Right ventricle myocardium inferior (tissue), 1 donor: ENCODE data around the gene ENTPD7. TPM values are rescaled to one million over a fixed set of nuclear protein-coding genes. Genes with fewer than 3 reads are reported as not detected.
"Not testable (repeated sequence)": the region's sequence is repeated elsewhere in the genome, so short reads cannot be mapped to it uniquely, and the experiment has no call there.

Experiments used
- ATAC-seq: fragments of 200-7000 bp; cut with Tn5 transposase; one replicate; pipeline ENCODE4 v1.9.1; 2020; ENCODE audit warnings: mild to moderate bottlenecking, moderate library complexity
- DNase-seq: peaks from one replicate; pipeline ENCODE4 v3.0.0; 2021; ENCODE audit errors: missing footprints
- intact Hi-C: fragments of 100-400 bp; cut with DNase I; formaldehyde crosslinking; loops from one replicate; pipeline ENCODE4 v1.11.0; 2022
- total RNA-seq: library from RNA; stranded (reverse); fragmentation: NEBNext Ultra II Directional; extraction: Animal tissue kit (Norgen Biotek cat#: 25700); gene quantifications from one replicate; pipeline ENCODE4 v1.2.1, GENCODE V29; 2021
- donor health status: DM: no; HTN: yes; CAD: no; lungs with severe emphysema.

Gene ENTPD7
- total RNA-seq, 1 donor from 2014 or later, result 1.4 TPM

GRCh38 chr10:99731306-99732032, 72.2 kb downstream of the ENTPD7 start:
- DNase-seq, result no peak
- intact Hi-C loops, result loop anchor here (5.0 kb wide), 2 partner anchors 109 to 299 kb away; partner anchors contain the start of genes GOT1 and SLC25A28
- ATAC-seq, result no peak

GRCh38 chr10:99732033-99732842, 72.9 kb downstream of the ENTPD7 start, which contains the start of the genes COX15 and CUTC:
TSS of gene COX15 (minus strand) at chr10:99732127. CDS start at chr10:99732049, 78 bp downstream.
TSS of gene CUTC (plus strand) at chr10:99732234. CDS start at chr10:99732349, 115 bp downstream.
- DNase-seq (peak; percentile 98), ATAC-seq (peak; percentile 99)
- intact Hi-C loops, result loop anchor here (5.0 kb wide), 2 partner anchors 110 to 300 kb away; partner anchors contain the start of genes GOT1 and SLC25A28

GRCh38 chr10:99733366-99733765, 74.1 kb downstream of the ENTPD7 start:
- DNase-seq (no peak), ATAC-seq (no peak)
- intact Hi-C loops, result loop anchor here (5.0 kb wide), 2 partner anchors 111 to 301 kb away; partner anchors contain the start of genes GOT1 and SLC25A28

GRCh38 chr10:99734111-99734510, 74.8 kb downstream of the ENTPD7 start:
- intact Hi-C loops, result loop anchor here (5.0 kb wide), 2 partner anchors 112 to 302 kb away; partner anchors contain the start of genes GOT1 and SLC25A28
- not testable (repeated sequence) for ATAC-seq, DNase-seq

GRCh38 chr10:99740260-99740659, 81.0 kb downstream of the ENTPD7 start:
- intact Hi-C loops, result no loop called here
- ATAC-seq, result no peak
- no peak for DNase-seq

GRCh38 chr10:99740933-99741559, 81.7 kb downstream of the ENTPD7 start:
- intact Hi-C loops, result no loop called here
- ATAC-seq (no peak), DNase-seq (no peak)

- DNase-seq (no peak), ATAC-seq (no peak)
- intact Hi-C loops, result no loop called here
Observed at GRCh38 chr10:99742254-99742653, 82.9 kb downstream of the ENTPD7 start.

- DNase-seq, result no peak
- intact Hi-C loops, result no loop called here
- ATAC-seq, result no peak
Observed at GRCh38 chr10:99742701-99743100, 83.4 kb downstream of the ENTPD7 start.

GRCh38 chr10:99743841-99744240, 84.5 kb downstream of the ENTPD7 start:
- intact Hi-C loops, result no loop called here
- DNase-seq (no peak), ATAC-seq (no peak)

- intact Hi-C loops, ATAC-seq, DNase-seq: not testable (repeated sequence)
Observed at GRCh38 chr10:99746166-99746565, 86.9 kb downstream of the ENTPD7 start.

- intact Hi-C loops, result no loop called here
- no peak for ATAC-seq
- no peak for DNase-seq
Observed at GRCh38 chr10:99748823-99749451, 89.6 kb downstream of the ENTPD7 start.

- intact Hi-C loops, result no loop called here
- no peak for ATAC-seq
- DNase-seq, result no peak
Observed at GRCh38 chr10:99750641-99751040, 91.3 kb downstream of the ENTPD7 start.

GRCh38 chr10:99754670-99755069, 95.4 kb downstream of the ENTPD7 start:
- DNase-seq, result no peak
- intact Hi-C loops, result no loop called here
- ATAC-seq, result no peak

Other genes with a start within 250 kb of the ENTPD7 start
- gene GOT1, start 228.9 kb upstream of the ENTPD7 start, total RNA-seq, result 507 TPM
- not detected for gene NKX2-3, start 126.6 kb upstream of the ENTPD7 start, total RNA-seq
- gene SLC25A28, start 39.1 kb upstream of the ENTPD7 start, total RNA-seq, result 38.2 TPM
- 30.1 TPM for gene COX15, start 72.6 kb downstream of the ENTPD7 start, total RNA-seq
- 37.2 TPM for gene CUTC, start 72.7 kb downstream of the ENTPD7 start, total RNA-seq
- 0.05 TPM for gene ABCC2, start 123.1 kb downstream of the ENTPD7 start, total RNA-seq